Cortex of kidney (tissue), 1 donor: ENCODE measurements around the gene ASCL1.

Source experiments
- DNase-seq: peaks from one replicate; lab custom pipeline; 2025; lab: John Stamatoyannopoulos, UW

Gene ASCL1

DNA sequence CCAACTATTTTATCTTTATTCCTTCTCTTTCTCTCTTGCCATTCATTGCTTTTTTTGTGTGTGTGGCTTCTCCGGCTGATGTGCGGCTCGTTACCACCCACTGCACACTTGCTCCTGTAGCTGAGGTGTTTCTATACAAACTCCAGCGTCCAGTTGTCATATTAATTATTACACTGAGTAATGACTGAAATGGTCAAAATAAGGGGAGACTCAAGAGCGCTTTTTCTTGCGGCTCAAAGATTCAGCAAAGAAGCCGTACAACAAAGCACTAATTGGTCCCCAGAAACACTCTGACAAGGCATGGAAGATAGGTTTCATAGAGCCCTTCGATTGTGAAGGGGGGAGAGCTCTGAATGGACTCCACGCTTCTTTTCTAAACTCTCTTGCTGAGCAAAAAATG, 5.6 kb upstream of the ASCL1 start:
- no peak for DNase-seq

DNA sequence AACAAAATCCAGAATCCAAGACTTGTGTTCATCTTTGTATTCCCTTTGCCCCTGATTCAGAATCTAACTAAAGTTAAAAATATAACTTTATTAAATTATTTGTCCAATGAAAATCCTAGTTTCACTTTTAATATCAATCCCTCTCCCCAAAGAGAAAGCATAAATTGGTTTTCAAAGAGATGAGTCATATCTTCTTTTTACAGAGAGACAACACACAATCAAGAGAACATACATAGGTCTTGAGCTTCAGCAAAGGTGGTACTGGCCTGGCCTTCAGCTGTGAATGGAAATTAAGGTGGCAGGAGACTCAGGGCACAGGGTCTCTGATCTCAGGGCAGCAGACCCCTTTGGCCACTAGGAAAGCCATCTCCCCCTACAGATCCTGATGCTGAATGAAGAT, 4.3 kb upstream of the ASCL1 start:
- DNase-seq, result no peak

DNA sequence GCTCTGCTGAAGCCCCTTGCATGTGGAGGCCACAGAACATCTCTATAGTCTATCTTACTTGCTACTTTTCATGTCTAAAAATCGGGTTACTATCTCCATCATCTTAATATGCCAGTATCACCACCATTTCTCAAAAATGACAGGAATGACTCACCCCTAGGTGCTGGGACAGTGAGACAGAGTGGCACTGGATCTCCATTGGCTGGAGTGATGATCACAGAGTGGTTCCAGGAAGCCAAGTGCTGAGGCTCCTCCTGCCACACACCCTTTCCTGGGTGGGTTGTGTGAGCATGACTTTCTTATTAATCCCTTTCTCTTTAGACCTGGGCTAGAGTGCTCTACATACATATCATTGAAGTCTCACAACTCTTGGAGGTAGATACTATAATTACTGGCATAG, 3.3 kb upstream of the ASCL1 start:
- DNase-seq, result no peak

DNA sequence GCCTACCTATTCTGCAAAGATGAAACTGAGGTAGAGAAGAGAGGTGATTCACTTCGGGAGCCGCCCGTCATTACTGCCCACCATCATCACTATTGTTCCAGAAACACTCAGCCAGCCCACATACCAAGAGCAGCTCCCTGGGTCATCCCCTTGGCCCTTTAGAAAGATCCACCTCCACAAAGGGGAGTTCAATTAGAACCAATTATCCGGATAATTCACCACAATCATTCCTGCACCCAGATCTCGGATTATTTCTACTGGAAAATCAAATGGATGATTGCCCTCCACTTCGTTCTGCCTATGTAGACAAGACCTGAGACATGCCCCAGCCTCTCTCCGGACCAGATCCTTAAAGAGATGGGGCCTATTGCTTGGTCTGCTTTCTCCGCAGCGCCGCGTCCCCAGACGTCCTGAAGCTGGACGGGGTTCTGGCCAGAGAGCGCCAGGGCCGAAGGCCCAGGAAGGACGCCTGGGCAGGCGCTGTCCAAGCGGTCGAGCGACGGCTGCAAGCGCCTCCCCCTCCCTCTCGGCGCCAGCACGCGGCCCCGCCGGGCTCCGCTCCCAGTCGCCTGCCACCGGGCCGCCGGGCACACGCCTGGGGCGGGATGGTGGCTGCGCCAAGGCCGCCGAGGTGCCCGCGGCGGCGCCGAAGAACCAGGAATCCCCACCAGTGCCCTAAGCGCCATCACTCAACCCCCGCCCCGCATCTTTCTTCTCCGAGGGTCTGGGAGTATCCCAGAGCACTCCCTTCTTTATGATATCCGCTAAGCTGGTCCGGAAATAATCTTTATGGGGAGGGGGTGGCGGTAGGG, 1.3 kb upstream of the ASCL1 start:
- no peak for DNase-seq

DNA sequence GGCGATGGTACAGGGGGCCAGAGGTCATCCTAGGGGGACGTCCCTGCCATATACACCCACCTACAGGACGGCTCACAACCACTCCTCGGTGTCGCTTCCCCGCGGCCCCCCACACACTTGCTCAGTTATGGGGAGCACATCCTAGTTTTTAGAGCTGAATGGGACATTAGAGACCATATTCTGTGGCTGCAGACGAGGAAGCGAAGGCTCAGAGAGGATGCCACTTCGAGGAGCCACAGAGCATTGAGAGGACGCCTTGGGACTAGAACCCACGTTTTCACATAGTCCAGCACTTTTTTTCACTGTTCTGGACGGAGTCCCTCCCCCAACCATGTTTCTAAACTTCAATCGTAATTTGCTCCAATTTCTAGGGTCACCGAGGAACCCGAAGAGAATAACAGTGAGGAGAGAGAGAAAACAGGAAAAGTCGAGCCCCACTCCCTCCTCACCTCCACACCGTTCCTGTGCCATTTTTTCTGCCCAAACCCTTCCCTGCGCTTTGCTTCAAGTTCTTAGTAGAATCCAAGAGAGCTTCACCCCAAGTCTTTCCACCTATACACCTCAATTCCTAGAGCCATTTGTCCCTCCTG, 641 bp upstream of the ASCL1 start:
- no peak for DNase-seq

DNA sequence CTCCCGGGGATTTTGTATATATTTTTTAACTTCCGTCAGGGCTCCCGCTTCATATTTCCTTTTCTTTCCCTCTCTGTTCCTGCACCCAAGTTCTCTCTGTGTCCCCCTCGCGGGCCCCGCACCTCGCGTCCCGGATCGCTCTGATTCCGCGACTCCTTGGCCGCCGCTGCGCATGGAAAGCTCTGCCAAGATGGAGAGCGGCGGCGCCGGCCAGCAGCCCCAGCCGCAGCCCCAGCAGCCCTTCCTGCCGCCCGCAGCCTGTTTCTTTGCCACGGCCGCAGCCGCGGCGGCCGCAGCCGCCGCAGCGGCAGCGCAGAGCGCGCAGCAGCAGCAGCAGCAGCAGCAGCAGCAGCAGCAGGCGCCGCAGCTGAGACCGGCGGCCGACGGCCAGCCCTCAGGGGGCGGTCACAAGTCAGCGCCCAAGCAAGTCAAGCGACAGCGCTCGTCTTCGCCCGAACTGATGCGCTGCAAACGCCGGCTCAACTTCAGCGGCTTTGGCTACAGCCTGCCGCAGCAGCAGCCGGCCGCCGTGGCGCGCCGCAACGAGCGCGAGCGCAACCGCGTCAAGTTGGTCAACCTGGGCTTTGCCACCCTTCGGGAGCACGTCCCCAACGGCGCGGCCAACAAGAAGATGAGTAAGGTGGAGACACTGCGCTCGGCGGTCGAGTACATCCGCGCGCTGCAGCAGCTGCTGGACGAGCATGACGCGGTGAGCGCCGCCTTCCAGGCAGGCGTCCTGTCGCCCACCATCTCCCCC, 777 bp downstream of the ASCL1 start:
- no peak for DNase-seq

DNA sequence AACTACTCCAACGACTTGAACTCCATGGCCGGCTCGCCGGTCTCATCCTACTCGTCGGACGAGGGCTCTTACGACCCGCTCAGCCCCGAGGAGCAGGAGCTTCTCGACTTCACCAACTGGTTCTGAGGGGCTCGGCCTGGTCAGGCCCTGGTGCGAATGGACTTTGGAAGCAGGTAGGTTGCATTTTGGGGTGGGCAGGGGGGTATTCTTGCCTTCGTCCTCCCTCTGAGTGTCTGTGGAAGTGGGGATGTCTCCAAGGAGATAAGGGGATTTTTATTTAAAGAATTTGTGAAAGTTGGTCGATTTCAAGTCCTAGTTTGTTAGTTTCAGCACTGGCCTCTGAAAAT, 1.3 kb downstream of the ASCL1 start:
- DNase-seq, result no peak

DNA sequence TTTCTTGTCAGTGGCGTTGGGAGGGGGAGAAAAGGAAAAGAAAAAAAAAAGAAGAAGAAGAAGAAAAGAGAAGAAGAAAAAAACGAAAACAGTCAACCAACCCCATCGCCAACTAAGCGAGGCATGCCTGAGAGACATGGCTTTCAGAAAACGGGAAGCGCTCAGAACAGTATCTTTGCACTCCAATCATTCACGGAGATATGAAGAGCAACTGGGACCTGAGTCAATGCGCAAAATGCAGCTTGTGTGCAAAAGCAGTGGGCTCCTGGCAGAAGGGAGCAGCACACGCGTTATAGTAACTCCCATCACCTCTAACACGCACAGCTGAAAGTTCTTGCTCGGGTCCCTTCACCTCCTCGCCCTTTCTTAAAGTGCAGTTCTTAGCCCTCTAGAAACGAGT, 1.9 kb downstream of the ASCL1 start:
- no peak for DNase-seq

DNA sequence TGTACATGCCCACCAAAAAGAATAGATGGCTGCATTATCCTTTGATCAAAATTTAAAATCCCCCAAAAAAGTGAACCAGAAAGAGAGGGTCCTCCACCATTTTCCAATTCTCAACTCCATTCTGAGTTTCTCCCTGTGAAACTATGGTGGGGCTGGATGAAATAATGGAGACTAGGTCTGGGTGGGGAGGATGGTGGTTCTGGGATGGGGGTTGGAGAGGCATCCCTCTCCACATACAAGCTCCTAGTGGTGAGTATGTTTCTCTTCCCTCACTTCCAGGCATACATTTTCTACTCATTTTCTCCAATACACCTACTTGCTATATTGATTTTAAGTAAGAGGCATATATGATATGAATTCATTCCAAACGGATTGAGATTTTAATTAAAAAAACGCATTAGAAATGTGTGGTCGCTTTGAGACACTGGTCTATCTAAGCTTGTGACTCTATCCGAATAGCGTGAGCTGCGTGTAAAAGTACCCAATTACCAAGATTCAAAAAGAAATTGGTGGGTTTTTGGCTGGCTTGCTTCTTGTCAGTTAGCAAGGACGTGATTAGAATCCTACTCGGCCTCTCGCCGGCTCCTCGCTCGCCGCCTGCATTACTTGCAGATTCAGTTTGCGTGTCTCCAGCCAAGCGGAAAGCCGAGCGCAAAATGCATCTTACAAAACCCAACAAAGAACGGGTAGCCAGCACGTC, 3.4 kb downstream of the ASCL1 start:
- no peak for DNase-seq

DNA sequence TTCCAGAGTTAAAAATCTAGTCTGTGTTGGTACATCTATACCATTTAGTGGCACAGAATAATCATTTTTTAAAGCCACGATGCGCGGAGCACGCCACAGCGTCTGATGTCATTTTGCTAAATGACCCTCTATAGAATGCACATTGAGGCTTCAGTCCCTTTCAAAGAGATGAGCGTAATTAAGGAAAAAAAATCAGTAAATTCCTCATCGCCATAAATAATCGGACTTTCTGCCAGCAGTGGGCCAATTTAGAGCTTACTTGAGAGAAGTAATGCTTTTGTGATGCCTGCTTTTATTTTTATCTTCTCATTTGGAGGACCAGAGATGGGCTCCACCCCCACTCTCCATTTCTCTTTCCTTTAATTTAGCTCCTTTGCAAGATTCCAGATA, 4.0 kb downstream of the ASCL1 start:
- no peak for DNase-seq

DNA sequence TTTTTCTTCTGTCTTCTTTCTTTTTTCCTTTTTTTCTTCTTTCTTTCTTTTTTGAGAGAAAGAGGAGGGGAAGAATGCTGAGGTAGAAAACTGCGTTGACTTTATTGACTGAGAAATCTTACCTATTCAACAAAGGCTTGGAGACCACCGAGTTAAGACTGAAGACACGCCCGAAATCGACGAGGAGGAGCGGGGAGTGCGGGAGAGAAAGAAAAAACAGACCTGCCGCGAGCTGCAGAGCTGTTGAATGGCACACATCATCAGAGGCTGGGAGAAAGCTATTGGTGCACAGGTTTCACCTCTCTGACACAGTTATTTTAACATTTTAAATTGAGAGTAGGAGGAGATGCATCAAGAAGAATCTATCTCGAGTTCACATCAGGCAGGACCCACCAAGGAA, 5.1 kb downstream of the ASCL1 start:
- DNase-seq, result no peak

DNA sequence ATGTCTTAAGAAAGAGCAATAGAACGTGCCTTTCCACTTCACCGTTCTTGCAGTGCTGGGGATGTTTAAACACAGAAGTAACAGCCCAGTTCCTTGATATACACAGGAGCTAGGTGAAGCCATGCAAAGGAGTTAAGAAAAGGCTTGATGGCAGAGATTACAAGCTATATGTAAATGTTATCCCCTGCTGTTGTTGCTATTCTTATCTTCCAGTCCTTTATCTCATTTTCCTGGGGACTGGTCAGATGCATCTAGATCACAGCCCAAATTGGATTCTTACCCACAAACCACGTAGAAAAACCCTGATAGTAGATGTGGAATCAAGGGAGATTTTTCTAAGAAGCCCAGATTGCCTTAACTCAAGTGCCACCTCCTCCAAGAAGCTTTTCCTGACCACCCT, 5.5 kb downstream of the ASCL1 start:
- no peak for DNase-seq

DNA sequence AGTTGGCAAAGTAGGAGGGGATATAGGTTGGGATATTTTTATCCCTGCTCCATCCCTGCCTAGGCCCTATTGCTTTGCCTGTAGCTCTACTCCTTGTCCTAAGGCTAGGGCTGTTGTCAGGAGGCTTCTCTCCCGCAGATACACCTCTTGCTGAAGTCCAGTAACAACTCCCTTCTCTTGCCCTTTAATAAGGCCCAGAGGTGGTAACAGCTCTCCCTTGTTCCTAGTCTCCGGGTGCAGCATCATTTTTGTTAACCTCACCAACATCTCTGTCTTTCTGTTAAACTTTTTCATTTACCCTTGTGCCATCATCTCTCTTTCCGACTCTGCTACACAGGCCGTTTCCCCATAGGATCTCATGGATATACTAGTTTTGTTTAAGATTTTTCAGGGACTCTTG, 6.3 kb downstream of the ASCL1 start:
- no peak for DNase-seq

DNA sequence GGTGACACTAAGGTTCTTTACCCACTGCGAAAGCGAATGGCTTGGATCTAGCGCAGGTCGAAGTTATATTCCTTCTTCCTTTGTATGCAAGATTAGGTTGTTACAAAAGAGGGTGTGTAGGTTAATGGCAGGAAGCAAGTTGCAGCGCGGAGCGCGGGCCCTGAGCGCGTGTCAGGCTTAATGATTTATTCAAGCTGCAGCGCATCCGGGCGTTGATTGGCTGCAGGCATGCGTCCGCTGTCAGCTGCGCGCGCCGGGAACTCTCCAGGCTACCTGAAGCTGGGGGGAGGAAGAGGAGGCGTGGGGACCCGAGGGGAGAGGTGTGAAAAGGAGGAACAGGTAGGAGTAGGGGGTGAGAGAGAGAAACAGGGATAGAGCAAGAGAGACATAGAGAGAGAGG, 7.4 kb downstream of the ASCL1 start:
- no peak for DNase-seq

DNA sequence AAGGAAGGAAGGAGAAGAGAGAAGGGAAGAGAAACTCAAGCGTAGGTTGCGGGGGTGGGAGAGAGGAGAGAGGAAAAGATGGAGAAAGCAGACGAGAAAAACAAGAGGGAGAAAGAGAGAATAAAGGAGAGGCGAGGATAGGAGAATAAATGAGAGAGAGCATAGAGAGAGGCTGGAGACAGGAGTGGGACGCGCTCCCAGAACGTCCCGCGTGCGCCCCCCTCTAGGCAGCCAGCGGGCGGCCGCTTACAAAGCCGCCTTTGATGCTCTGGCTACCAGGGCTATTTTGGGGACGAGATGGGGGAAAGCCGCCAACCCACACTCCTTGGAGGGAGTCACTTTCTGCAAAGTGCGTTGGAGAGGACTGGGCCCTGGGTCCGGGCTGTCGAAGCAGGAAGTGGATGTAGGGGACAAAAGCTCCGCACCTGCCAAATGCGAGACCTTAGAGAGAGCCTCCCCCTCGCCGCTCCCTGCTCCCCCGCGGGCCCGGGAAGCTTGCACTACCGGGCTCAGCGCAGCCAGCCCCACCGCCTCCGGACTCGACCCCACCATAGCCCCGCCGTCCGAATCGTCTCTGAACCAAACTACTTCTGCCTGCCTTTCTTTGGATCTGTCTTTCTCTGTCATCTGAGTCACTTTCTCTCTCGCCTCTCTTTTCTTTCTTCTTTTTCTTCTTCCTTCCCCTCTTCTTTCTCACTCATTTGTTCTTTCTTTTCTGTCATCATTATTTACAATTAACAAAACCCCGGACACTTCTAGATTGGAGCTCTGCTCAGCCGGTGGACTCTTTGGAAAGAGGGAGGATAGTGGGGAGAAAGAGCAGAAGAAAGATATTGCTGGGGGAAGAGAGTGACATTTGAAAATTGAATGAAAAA, 8.0 kb downstream of the ASCL1 start:
- DNase-seq, result no peak

DNA sequence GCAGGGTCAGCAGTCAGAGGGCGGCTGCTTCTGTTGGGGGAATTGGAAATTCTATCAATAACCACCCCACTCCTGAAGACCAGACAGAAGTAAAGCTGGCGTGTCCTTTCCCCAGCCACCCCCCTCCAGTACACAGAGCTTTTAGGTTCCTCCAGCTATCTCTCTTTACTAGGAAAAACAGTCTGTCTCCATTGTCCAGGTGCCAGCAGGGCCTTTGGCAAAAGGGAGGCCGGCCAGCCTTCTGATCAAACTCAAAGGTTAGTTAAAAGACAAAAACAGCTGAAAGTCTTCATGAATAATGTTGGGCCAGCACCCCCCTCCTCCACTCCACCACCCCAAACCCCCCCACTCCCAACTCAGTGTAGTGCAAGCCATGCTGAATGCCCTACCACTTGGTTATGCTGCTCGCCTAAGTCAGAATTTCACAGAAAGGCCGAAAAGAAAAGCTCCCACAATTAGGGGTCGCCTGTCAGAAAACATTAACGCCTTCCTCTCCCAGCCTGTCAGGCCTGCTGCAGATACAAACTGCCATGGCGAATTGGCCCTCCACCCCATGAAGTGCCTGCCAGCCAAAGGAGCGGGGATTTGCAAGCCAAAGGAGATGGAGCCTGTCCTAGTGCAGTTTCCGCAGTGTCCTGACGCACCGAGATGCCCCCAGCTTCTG, 8.9 kb downstream of the ASCL1 start:
- DNase-seq, result no peak

DNA sequence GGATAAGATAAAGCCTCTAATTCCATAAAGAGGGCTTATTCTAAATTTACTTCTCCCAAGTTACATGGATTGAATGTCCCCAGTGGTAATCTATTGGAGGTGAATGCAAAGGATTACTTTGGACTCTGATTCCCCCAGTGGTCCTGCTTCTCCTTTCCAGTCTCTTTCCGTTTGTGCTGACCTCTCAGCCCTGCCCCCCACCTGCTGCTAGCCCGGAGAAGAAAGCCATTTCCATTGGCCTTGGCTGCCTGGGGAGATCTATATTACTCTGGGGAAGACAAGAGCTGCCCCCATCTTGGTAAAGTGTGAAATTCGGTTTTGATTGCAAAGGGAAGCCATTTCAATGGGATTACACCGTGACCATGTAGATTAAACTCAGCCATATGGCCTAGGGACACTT, 13.3 kb downstream of the ASCL1 start:
- DNase-seq, result no peak

DNA sequence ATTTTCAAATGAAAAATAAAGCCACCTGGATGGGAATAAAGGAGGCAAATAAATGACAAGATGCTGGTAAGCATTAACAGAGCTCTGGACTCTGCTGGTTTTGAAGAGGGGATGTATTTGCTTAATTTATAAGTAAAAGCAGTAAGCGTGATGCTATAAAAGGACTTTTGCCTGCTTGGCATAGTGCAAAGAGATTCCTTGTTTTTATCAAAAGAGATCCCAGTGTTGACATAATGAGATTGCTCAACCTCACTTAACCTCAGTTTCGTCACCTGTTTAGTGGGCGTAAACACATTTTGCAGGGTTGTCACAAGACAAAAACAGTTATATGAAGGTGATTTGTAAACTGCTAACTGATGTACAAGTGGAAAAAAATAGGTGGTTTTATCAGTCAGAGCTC, 13.8 kb downstream of the ASCL1 start:
- no peak for DNase-seq

DNA sequence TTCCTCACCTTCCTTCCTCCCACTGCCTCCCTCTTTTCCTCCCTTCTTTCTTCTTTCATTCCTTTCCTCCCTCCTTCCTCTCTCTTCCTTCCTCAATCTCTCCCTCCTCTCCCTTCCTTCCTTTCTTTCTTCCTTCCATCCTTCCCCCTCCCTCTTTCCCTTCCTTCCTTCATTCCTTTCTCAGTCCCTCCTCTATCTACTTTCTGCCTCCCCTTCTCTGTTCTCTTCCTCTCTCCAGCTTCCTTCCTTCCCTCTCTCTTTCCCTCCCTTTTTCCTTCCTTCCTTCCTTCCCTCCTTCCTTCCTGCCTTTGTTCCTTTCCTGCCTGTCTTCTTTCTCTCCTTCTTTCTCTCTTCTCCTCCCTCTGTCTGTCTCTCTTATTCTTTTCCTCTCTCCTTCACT, 16.1 kb downstream of the ASCL1 start:
- DNase-seq, result no peak

DNA sequence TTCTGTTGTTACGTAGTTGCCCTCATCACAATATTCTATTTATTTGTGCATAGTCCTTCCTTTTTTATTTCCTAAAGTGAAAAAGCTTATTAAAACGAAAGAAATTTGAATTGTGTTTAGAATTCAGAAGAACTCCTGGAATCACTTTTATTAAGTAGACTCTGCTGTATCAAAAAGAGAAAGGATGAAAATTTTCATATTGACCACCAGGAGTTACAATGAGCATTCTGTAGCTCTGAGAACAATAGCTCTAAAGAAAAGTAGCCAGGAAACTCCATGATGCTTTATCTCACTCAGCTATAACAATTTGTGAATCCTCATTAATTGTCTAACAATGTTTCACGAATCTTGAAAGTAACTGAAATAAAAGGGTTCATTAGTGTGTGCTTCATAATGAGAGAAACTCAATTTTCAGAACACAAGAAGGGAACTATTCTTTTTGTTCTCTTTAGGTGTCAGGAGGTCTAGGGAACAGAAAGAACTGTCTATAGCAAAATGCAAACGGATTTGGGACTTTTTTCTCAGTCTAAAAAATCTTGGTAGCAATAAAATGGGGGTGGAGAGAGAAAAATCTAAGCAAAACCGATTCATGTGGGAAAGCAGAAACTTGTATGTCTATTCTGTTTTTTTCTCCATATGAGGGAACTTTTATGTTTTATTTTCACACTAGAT, 19.3 kb downstream of the ASCL1 start:
- DNase-seq, result no peak
